NCI-H1048 (cell line): ENCODE results near the gene RANBP17.
"Not testable (repeated sequence)": the region's sequence is repeated elsewhere in the genome, so short reads cannot be mapped to it uniquely, and the experiment has no call there.

Experiments
- DNase-seq: peaks from one replicate; lab custom pipeline; 2025; lab: John Stamatoyannopoulos, UW

RANBP17 gene

DNA sequence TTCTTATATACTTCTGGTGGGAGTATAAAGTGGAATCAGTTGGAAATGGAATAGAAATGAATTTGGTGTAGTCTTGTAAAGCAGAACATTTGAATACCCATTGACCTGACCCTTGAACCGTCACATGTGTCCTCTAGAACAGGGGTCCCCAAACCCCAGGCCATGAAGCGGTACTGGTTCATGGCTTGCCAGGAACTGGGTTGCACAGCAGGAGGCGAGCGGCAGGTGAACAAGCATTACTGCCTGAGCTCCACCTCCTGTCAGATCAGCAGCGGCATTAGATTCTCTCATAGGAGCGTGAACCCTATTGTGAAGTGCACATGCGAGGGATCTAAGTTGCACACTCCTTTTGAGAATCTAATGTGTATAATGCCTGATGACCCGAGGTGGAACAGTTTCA lies 80.0 kb downstream of the RANBP17 start:
- DNase-seq = no peak

DNA sequence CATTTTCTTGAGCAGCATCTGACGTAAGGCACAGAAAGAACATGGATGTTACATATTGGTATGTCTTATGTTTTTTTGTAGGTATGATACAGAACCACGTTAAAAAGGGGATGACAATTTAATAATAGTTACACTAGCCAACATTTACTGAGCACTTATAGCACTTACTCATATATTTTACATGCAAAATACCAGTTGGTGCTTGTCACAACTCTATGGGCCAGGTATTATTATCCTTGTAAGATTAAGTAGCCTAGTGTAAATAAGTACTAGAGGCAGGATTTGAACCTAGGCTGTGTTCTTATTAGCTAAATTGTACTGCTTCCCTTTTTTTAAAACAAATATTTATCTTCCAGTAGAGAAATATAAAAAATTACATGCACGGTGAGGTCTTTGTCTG lies 83.5 kb downstream of the RANBP17 start:
- DNase-seq = no peak

DNA sequence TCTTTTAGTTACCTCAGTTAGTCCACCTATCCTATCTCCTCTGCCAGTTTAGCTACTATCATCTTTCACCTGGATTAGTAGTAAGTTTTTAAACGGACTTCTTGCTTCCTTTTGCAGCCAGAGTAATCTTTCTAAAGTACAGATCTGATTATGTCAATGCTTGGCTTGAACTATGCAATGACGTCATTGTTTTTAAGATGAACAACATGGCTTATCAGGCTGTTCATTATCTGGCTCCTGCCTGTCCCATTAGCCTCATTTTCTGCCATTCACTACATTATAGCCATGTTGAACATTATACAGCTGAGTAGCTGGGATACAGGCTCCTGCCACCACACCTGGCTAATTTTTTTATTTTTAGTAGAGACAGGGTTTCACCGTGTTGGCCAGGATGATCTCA lies 98.7 kb downstream of the RANBP17 start:
- no peak for DNase-seq

DNA sequence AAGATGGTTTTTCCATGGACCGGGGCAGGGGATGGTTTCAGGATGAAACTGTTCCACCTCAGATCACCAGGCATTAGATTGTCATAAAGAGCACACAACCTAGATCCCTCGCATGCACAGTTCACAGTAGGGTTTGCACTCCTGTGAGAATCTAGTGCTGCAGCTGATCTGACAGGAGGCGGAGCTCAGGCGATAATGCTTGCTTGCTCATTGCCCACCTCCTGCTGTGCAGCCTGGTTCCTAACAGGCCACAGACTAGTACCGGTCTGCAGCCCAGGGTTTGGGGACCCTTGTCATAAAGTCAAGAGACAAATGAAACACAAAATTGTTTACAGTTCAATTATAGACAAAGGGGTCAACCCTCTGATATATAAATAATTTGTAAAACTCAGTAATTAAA lies 101.7 kb downstream of the RANBP17 start:
- DNase-seq = no peak

DNA sequence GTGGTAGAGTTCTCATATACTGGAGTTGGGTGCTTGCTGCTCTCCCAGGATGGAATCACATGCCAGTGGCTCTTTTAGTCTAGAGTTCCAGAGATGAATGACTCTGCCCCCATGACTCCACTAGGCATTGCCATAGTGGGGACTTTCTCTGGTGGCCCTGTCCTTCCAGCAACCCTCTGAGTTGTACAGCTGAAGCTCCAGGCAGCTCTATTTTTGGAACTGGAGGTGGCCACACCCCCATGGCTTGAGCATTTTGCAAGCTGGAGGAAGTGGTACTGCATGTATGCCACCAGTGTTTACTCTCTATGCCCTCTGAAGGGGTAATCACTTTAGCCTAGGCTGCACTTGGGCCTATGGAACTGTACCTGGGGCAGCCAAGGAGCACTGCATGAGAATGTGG lies 112.6 kb downstream of the RANBP17 start:
- DNase-seq = no peak

DNA sequence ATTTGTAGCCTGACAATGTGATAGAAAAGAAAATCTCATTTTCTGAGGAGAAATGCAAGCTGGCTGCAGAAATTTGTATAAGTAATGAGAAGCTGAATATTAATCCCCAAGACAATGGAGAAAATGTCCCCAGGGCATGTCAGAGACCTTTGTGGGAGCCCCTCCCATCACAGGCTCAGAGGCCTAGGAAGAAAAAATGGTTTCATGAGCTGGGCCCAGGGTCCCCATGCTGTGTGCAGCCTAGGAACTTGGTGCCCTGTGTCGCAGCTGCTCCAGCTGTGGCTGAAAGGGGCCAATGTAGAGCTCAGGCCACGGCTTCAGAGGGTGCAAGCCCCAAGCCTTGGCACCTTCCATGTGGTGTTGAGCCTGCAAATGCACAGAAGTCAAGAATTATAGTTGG lies 118.4 kb downstream of the RANBP17 start:
- DNase-seq = not testable (repeated sequence)

DNA sequence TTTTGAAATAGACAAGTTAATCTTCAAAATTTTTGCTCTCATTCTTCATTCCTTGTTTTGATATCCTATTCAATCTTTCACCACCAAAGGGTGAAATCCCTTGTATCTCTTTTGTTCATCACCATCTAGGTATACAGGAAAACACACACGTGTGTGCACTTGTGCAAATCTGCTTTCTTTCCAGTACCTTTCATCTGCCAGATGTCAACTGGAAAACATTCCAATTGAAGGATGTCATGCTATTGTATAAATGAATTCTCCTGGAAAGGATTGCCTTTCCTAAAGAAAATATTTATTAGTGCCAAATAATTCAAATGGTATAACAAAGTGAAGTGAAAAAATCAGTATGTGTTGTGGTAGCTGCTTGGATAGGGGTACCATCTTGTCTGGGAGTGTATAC lies 123.7 kb downstream of the RANBP17 start:
- DNase-seq = no peak

DNA sequence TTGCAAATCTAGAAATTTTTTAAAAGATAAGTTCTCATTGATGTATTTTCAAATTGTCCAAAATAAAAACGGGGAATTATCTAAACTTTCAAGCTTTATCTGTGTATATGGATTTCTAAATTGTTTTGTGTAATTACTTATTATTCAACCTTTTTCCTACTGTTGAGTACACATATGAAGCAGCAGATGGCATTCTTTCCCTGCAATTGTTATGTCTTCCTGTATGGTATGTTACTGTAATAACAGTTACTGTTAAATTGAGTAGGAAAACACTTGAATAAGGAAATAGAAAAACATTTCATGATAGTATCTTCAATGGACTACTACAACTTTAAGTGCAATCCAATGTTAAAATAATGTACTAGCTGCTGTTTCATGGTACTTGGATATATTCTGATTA lies 124.8 kb downstream of the RANBP17 start:
- no peak for DNase-seq

DNA sequence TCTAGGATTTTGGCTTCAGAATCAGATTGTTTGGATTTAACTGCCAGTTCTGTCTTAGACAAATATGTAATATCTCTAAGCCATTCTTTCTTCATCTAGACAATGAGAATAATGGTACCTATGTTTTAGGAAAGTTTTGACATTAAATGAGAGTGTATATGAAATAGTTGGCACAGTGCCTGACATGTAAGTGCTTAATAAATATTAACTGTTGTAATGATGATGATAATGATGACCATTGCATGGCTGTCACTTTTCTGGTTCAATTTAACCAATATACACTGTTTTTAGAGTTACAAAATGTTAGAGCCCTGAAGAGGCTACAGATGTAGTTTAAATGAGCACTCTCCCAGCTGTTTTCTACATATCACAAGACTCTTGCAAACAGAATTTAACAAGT lies 131.7 kb downstream of the RANBP17 start:
- no peak for DNase-seq

DNA sequence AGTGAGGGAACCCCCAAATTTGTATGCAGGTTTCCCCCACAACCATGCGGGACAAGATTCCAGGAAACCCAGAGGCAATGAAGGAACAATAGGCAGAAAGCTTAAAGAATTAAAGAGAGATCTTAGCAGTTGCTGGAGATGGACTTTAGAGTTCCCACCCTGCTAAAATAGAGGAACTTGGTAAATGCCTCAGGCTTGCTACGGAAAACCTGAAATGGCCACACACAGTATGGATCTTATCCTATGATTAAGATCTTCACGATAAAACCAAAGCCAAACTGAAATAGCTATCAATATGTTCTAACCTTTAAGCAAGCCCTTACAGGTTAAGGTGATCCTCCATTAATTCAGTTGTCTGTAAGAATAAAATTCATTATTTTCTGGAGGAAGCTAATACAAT lies 148.3 kb downstream of the RANBP17 start:
- DNase-seq = no peak

DNA sequence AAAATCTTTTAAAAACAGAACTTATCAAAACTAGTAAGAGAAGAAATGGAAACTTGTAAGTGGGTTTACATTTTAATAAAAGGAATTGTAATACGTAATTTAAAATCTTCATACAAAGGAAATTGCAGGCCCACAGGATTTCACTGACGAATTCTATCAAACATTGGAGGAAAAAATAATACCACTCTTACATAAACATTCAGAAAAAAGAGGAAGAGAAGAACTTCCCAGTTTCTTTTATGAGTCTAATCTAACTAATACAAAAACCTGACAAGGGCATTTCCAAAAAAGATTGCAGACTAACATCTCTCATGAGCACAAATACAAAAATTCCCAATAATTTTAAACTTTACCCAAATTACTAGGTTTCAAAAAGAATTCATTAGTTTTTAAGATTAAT lies 149.0 kb downstream of the RANBP17 start:
- DNase-seq = no peak

DNA sequence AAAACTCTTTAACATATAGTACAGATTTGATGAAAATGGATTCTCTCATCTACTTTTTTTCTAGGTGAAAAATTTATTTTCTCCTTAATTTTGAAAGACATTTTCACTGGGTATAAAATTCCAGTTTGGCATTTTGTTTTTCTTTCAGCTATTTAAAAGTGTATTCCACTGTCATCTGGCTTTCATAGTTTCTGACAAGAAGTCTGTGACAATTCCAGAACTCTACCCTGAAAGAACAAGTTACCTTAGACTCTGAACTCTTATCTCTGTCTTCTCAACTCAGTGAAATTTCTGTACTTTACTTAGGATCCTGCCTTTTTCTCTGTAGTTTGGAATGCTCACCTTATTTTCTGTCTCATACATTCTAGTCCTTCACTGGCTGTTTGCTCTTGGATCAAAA lies 161.7 kb downstream of the RANBP17 start:
- no peak for DNase-seq

DNA sequence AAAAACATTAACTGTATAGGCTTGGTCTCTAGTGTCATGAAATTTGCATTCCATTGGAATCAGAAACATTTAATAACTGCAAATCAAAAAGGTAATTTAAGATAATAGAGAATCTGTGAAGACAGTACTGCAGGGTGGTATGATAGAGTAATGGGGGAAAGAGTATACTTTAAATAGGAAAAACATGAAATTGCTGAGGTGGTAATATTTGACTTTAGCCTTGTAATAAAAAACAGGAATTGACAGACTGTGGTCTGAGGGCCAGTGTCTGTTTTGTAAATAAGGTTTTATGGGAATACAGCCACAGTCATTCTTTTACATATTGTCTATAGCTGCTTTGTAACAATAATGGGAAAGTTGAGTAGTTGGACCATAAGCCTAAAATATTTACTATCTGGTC lies 162.3 kb downstream of the RANBP17 start:
- no peak for DNase-seq

DNA sequence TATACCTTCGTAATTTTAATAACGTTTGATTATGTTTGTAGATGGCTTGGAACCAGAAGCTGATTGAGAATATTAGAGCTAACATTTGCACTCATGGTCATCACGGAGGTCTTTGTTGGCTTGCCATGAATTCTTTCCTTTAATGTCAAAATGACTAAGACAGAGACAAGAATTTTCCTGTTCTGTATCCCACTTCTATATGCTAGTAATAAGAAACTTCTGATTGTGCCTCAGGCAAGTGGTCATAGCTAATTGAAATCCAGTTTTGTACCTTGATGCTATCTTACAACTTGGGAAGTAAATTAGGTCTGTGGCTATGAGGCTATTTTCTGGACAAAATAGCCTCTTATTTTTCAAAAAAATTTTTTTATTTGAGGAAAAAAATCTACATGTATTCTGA lies 167.6 kb downstream of the RANBP17 start:
- no peak for DNase-seq

DNA sequence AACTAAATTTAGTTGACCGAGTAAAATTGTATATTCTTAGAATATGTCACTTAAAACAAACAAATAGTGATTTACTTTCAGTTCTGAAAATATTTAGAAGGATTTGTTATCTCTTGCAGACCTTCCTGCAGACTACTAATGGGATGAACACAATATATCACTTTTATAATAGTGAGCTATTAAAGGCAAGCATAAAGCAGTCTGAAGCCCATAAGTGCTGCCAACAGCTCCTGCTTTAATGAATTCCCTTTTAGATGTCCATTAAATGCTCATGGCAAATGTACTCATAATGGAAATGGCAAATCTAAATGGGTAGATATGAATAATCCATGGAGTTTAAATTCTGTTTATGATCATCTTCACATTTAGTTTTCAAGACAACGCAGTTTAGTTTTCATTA lies 170.2 kb downstream of the RANBP17 start:
- no peak for DNase-seq

DNA sequence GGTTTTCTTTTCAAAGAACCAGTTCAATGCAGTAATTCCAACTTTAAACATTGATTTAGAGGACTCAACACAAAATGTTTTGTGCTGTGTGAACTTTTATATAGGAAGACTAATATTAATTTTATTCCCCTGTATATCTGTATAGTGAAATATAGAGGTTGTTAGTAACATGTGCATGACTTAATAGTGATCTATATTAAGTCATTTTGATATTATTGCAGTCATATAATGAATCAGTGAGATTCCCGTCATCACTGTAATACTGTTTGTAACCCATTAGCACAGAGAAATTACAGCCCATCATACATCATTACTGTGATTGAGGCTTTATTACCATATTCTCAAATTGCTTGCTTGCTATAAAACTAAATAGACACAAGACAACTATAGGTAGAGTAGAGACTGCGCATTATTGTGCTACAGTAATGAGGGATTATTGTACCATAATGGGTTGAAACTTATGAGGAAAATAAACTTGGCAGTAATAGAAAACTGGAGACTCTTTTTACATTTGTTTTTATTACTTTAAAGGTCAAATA lies 170.7 kb downstream of the RANBP17 start:
- no peak for DNase-seq

DNA sequence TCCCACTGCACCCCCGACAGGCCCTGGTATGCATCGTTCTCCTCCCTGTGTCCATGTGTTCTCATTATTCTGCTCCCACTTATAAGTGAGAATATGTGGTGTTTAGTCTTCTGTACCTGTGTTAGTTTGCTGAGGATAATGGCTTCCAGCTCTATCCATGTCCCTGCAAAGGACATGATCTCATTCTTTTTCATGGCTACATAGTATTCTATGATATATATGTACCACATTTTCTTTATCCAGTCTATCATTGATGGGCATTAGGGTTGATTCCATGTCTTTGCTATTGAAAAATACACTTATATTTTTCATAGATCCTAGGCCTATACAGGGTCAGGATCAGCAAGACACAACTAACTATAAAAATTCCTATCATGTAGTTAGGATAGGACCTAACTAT lies 180.1 kb downstream of the RANBP17 start:
- DNase-seq = not testable (repeated sequence)

DNA sequence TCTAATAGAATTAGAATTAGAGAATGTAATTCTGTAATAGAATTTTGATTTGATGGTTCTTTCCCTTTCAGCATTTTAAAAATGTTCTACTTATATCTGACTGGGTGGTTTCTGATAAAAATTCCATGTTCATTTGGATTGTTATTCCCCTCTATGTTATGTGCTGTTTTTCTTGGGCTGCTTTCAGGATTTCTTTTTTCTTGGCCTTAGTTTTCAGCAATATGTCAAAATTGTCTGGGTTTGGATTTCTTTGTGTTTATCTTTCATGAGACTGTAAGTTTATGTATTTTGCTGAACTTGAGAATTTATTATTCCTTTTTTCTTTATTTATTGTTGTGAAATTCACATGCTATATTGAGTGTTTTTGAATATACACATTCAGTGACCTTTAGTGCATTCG lies 189.1 kb downstream of the RANBP17 start:
- DNase-seq = no peak

DNA sequence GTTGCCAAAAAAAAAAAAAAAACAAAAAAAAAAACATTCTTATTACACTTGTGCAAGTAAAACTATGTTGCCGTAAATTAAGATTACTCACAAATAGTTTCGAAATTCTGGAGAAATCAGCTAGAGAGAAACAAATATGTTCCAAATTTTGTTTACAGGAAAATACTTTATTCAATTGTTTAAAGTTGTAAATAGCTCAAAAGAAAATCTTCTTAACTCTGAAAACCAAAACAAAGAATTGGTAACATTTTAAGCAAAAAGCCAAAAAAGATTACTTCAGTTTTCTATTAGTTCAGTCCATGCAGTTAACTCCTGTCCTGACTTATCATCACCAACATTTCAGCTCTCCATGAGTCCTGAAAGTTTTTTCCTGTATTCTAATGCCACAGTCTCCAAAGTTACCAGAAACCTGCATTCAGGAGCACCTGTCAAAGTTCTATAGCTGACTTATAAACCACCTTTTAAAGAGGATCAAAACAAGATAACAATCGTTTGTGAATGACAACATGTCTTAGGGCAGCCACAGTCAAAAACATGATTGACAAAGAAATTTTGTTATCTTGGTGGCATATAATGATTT lies 194.1 kb downstream of the RANBP17 start:
- DNase-seq = no peak

DNA sequence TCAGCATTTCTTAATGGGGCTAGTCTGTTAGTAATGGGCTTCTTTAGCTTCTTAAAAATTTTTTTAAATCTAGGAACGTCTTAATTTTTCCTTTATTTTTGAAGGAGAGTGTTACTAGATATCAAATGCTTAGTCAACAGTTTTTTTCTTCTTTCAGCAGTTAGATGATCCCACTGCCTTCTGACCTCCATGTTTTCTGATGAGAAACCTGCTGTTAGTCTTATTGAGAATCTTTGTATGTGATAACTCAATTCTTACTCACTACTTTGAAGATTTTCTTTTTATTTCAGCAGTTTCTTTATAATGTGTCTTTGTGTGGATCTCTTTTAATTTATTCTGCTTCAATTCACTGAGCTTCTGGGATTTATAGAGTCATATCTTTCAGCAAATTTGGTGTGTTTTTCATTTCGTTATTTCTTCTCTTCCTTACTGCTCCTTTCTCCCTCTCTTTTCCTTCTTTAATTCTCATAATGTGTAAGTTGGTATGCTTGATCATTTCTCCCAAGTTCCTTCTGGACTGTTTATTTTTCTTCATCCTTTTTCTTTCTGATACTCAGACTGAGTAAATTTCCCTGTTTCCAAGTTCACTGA lies 205.8 kb downstream of the RANBP17 start:
- no peak for DNase-seq

DNA sequence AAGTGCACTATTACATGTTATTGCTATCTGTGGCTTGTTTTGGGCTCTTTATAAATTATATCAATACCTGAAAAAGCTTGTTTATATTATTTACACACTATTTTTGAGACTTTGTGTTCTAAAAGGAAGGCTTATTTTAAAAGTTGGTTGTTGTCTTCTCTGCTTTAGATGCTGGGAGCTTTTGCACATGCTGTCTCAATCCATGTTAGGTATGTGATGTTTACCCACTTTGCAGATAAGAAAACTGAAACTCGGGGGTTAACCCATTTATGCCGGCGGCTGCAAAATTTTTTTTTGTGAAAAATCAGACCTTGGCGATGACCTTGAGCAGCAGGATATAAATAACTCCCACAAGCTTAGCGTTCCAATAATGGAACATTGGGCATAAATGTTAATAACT lies 212.9 kb downstream of the RANBP17 start:
- no peak for DNase-seq

DNA sequence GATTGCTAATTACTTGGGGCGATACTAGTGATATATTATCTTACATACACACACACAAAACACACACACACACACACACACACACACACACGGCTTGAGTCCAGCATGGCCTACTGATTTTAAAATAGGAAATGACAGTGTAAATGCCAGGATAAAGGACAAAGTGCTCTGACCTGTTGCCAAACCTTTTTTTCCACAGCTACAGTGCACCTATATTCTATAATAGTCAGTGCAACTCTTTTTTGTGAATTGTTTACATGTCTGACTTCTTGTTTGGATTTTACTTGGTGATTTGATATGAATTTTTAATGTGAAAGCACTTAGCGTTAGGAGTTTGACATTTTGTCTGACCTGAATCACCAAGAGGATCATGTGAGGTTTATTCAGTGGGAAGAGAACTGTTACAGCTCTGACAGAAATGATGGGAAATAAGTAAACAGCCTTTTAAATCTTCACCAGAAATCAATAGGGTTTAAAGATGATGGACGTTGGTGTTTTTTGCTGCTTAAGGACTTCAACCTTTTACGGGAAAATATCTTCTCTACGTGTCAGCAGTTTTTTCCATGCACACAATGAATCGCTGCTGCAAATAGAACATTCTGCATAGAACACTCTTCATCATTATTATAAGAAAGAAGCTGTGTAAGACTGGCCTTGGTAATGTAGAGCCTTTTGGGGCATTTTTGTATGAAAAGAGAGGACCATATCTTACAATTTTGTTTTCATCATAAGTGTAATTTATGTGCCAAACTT lies 218.5 kb downstream of the RANBP17 start:
- no peak for DNase-seq

DNA sequence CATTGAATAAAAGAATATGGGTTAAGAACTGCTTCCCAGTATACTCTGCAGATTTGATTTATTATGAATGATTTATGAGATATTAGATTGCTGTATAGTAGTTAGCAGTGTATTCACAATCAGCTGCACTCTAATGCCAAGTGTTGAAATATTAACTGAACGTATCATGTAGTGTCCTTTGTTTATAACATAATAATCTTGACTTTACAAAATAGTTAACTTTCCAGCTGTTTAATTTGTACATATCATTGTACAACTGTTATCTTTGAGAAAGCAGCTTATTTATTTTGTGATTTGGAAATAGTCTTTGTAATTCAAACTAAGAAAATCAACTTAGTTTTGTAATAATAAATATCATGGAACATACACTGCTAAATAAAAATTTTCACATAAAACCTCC lies 219.5 kb downstream of the RANBP17 start:
- DNase-seq = no peak

DNA sequence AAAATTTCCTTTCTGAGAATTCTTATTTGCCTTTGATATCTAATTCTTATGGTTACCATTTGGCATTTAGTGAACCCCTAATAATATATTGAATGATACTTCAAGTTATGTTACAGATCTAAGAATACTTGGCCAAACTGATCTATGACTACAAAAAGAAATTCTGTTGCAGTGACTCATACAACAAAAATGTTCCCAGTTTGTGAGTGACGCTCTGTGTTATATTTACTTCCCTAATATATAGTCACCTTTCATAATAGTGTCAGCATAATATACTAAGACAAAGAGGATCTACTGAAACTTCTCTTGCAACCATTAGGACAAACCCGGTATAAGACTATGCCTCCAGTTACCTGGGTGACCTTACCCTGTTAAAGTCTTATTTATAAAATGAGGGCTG lies 230.4 kb downstream of the RANBP17 start:
- no peak for DNase-seq
